ENCODE data around the gene PDCL2.

The PDCL2 gene

GRCh38 chr4:55612341-55612740, 20.3 kb upstream of the PDCL2 start:
- POLR2A ChIA-PET = no interaction called here
- TF ChIP-seq CTCF (IDR thresholded peaks at IDR 0.05; ENCODE audit: insufficient read depth, low read length, missing control alignments) = no peak
- CTCF ChIA-PET = no interaction called here

GRCh38 chr4:55611358-55612059, 19.5 kb upstream of the PDCL2 start:
- no peak for DNase-seq (ENCODE audit: low read depth, low spot score)
- ChIA-PET POLR2A (no interaction called here), CTCF (no interaction called here)
- H3K4me3 ChIP-seq (ENCODE audit: low read depth, low read length) = no peak overlapping the region
- TF ChIP-seq CTCF (IDR thresholded peaks at IDR 0.05; ENCODE audit: insufficient read depth, low read length, missing control alignments) = no peak

More at GRCh38 chr4:55612341-55612740, 20.3 kb upstream of the PDCL2 start:
- no peak overlapping the region for H3K4me3 ChIP-seq (ENCODE audit: low read depth, low read length)
- no peak for DNase-seq (ENCODE audit: low read depth, low spot score)

- no peak overlapping the region for H3K4me3 ChIP-seq (ENCODE audit: low read depth, low read length)
- DNase-seq (ENCODE audit: low read depth, low spot score) = no peak
- ChIA-PET CTCF (no interaction called here), POLR2A (no interaction called here)
- no peak for TF ChIP-seq CTCF (IDR thresholded peaks at IDR 0.05; ENCODE audit: insufficient read depth, low read length, missing control alignments)
Measured at GRCh38 chr4:55610381-55610780, 18.3 kb upstream of the PDCL2 start.

- POLR2A ChIA-PET = no interaction called here
Measured at GRCh38 chr4:55609393-55609866, 17.4 kb upstream of the PDCL2 start.

GRCh38 chr4:55608591-55608990, 16.5 kb upstream of the PDCL2 start:
- CTCF ChIA-PET = interaction anchor here (0.6 kb wide), 1 partner anchor 16 kb away, joined by 3 read pairs; no protein-coding TSS in a partner anchor
- TF ChIP-seq CTCF (IDR thresholded peaks at IDR 0.05; ENCODE audit: insufficient read depth, low read length, missing control alignments) = no peak
- no peak overlapping the region for H3K4me3 ChIP-seq (ENCODE audit: low read depth, low read length)
- POLR2A ChIA-PET = no interaction called here
- DNase-seq (ENCODE audit: low read depth, low spot score) = no peak

More at GRCh38 chr4:55609393-55609866, 17.4 kb upstream of the PDCL2 start:
- no peak overlapping the region for H3K4me3 ChIP-seq (ENCODE audit: low read depth, low read length)
- no peak for TF ChIP-seq CTCF (IDR thresholded peaks at IDR 0.05; ENCODE audit: insufficient read depth, low read length, missing control alignments)
- no peak for DNase-seq (ENCODE audit: low read depth, low spot score)
- CTCF ChIA-PET = no interaction called here

- no peak for TF ChIP-seq CTCF (IDR thresholded peaks at IDR 0.05; ENCODE audit: insufficient read depth, low read length, missing control alignments)
- H3K4me3 ChIP-seq (ENCODE audit: low read depth, low read length) = no peak overlapping the region
- CTCF ChIA-PET = no interaction called here
- no peak for DNase-seq (ENCODE audit: low read depth, low spot score)
- POLR2A ChIA-PET = interaction anchor here (0.6 kb wide), 1 partner anchor 1715 kb away, joined by 3 read pairs; no protein-coding TSS in a partner anchor
Measured at GRCh38 chr4:55604996-55605395, 13.0 kb upstream of the PDCL2 start.
